Measurements from ENCODE around the gene PRKRIP1.
"Not testable (repeated sequence)": the region's sequence is repeated elsewhere in the genome, so short reads cannot be mapped to it uniquely, and the experiment has no call there.

The PRKRIP1 gene, protein sequence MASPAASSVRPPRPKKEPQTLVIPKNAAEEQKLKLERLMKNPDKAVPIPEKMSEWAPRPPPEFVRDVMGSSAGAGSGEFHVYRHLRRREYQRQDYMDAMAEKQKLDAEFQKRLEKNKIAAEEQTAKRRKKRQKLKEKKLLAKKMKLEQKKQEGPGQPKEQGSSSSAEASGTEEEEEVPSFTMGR

DNA sequence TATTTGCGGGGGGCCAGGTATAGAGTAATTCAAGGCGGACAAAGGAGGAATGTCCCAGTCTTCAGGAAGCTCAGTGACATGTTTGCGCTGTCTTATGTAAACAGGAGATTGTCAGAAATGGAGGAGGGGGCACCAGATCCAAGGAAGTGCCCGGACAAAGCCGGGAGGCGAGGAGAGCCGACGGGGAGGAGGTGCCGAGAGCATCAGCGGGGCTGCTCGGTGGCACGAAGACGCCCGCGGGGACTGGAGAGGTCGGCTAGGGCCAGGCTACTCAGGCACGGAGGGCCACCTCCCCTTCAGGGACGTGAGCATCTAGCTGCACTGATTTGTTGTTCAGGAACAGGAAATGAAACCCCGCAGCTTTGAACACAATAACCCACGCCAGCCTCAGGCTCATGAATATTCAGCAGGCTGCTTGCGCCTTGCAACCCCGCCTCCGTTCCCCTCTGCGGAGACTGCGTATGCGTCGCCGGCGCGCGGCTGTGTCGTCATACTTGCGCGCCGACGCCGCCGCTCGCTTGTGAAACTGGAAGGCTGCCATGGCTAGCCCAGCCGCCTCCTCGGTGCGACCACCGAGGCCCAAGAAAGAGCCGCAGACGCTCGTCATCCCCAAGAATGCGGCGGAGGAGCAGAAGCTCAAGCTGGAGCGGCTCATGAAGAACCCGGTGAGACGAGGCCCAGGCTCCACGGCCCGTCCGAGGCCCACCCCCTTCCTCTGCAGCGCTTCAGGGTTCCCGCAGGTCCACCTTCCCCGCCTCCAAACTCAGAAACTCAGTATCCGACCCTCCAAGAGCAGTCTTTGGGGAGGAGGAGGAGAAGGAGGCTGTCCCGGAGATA lies at the start of gene PRKRIP1:
Gene PRKRIP1 (plus strand): TSS at position 491 of the 837 bp plus-strand sequence. CDS start 49 bp downstream, at position 540.
- peak; percentile 83 for DNase-seq

DNA sequence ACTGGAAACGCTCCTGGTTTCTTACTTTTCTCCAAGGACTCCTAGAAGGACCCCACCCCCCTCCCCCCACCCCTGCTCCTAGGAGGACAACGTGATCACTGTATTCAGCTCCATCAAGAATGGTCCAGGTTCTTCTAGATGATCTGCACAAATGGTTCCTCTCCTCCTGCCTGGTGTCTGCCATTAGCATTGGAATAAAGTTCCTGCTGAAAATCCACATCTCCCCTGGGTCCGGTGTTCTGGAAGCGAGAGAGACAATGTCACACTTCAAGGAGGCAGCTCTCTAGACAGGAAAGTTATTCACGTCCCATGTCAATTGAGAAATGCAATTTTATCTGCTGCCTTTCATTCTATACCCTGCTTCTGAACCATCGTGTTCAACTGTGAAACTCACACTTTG lies 49.2 kb upstream of the PRKRIP1 start:
- DNase-seq: not testable (repeated sequence)

DNA sequence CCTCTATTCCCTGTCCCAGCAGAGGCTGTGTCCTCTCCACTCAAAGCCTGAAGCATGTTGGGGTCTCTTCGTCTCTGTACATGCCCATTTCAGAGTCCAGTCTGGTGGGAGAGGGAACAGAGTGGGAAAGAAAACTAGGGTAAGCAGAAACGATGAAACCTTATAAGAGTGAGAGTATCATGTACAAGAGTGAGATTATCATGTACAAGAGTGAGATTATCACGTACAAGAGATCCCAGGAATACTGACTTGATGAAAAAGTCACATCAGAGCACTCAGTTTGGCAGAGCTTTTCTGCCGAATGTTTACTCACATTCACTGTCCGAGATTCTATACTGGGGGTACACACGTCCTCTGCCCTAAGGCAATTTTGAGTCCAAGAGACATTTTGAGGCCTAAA lies 39.8 kb upstream of the PRKRIP1 start, which contains the start of gene SPDYE6:
Gene SPDYE6 (minus strand): TSS at position 101 of the 400 bp plus-strand sequence. CDS start 421 bp downstream, outside the sequence.
- not testable (repeated sequence) for DNase-seq

DNA sequence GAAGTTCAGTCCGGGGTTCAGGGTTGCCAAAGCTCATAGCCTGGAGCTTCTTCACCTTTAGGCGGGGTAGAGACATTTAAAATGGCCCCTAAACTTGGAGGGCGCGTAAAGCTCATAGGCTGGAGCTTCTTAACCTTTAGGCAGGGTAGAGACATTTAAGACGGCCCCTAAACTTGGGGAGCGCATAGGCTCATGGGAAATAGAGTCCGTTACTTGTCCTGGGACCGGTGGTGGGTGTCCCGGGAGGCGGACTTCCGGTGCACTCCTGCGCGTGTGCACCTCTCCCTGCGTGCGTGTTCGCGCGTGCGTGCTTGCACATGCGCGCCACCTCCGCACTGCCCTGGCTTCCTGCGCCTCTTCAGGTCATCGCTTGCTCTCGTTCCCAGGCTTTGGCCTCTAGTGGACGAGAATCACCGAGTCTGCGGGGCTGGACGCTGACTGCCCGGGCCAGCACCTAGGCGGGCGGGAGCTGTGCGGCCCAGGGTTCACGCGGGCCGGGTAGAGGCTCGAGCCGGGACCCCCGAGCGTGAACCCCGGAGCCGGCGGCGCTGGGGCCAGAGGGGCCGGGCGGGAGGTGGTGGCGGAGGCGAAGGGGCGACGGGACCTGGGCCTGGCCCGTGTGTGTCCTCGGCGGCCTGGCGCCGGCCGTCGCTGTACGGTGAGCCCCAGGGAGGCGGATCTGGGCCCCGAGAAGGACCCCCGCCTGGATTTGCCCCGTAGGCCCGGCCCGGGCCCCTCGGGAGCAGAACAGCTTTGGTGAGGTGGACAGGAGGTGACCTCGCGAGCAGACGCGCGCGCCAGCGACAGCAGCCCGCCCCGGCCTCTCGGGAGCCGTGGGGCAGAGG lies 32.4 kb upstream of the PRKRIP1 start:
- peak; percentile 99 for DNase-seq

DNA sequence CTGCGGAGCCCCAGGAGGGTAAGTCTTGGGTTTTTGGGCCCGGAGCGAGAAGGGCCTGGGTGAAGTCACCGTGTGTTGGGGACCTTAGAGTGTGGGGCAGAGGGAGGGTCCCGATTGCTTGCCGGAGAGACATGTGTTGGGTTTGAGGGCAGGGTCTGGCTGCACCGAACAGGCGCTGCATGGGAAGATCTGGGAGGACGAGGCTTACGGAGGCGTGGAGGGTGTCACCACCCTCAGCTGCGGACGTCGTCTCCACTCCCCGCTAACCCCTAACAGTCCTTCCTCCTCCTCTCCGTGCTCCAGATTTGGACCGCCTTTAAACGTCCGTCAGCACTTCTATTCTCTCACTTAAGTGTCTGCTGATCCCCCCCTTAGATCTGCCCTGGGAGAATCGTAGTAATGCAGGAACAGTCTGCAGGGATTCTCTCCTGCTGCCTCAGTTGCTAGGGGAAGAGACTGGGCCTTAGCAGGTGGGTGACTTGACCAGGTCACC lies 31.7 kb upstream of the PRKRIP1 start:
- DNase-seq: peak; percentile 8

DNA sequence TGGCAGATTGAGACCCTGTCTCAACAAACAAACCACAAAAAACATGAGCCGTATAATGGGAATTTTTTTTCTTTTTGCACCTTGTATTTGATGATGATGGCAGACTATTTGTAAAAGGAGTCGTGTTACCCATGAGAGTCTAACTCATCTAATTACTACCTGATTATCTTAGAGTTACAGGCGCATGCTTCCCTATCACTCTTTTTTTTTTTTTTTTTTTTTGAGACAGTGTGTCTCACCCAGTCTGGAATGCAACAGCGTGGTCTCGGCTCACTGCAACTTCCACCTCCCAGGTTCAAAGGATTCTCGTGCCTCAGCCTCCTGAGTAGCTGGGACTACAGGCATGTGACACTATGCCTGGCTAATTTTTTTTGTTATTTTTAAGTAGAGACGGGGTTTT lies 30.8 kb upstream of the PRKRIP1 start:
- not testable (repeated sequence) for DNase-seq

DNA sequence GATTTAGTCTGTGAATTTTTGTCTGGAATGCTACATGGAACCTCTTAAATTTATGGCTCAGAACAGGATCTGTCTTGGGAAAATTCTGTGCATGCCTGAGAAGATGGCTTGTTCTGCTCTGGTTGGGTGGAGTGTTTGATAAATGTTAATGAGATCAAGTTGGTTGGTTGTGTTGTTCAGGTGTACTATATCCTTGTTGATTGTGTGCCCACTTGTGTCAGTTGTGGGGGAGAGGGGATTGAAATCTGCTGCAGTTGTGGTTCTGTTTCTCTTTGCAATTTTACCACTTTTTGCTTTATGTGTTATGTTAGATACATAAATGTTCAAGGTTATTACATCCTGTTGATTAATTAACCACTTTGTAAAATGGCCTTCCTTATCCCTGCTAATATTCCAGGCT lies 26.1 kb upstream of the PRKRIP1 start:
- not testable (repeated sequence) for DNase-seq

DNA sequence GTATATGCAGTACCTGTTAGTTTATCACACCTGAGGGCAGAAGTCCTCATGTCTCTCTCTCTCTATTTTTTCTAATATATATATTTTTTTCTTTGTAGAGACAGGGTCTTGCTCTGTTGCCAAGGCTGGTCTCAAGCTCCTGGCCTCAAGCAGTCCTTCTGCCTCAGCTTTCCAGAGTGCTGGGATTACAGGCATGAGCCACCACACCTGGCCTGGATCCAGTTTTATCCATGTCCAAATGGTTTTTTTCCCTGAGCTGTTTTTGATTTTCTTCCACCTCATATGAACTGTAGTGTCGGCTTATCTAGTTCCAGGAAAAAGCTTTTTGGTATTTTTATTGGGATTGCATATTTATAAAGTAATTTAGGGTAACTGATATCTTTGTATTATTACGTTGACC lies 23.4 kb upstream of the PRKRIP1 start:
- DNase-seq: not testable (repeated sequence)

DNA sequence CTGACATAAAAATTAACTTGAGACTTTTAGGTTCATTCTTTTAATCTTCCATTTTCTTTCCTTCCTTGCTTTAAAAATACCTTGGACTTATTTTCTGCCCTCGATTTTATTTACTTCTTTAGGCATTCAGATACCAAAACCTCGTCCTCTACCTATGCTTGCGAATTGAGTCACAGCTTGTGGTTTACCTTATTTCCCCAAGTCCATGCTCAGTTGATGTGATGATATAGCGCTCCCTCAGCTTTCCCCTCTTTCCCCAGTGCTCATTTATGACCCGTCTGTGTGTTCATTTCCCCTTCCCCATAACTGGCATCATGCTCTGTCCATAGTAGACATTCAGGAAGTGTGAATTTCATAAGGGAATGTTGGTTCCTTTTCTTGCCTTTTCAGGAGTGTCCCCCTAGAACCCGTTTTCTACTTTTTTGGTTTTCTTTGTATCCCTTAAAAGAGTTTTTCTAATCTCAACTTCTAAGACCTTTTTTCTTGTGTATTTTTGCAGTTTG lies 19.1 kb upstream of the PRKRIP1 start:
- no peak for DNase-seq

DNA sequence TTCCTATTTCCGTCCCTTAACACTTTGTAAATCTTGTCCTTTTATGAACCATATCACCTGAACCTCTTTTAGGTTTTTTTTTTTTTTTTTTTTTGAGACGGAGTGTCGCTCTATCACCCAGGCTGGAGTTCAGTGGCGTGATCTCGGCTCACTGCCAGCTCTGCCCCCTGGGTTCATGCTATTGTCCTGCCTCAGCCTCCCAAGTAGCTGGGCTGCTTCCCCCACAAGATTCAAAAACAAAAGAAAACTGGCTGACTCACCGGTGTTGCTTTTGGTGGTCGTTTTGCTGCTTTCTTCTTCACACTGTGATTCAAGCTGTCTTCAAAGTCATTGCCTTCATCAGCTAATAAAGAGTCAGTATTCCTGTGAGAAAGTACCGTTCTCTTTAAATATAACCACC lies 15.3 kb upstream of the PRKRIP1 start:
- DNase-seq: not testable (repeated sequence)

DNA sequence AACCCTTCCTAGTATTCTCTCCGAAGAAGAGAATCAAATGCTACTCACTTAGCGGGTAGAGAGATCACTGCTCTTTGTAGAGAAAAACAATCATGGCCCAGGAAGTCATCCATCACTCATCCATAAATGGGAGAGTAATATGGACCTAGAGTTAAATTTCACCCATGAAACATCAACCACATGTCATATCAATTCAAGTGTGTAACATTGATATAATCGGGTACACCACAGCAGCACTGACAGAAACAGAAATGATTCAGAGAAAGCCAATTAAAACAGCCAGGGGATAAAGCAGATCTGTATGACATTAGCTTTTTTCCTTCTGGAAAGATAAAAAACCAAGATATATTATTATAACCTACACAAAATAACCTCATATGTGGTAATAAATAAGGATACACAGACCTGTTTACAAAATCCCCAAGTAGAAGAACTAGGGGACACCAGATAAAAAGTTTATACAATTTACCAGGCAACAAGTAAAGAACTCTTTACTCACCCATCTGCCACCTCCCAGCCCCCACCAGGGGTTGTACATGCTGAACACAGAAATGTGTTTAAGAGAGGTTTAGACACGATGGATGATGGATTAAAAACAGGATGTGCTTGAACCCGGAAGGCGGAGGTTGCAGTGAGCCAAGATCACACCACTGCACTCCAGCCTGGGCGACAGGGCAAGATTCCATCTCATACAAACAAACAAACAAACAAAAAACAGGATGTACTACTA lies 14.3 kb upstream of the PRKRIP1 start:
- DNase-seq: not testable (repeated sequence)

DNA sequence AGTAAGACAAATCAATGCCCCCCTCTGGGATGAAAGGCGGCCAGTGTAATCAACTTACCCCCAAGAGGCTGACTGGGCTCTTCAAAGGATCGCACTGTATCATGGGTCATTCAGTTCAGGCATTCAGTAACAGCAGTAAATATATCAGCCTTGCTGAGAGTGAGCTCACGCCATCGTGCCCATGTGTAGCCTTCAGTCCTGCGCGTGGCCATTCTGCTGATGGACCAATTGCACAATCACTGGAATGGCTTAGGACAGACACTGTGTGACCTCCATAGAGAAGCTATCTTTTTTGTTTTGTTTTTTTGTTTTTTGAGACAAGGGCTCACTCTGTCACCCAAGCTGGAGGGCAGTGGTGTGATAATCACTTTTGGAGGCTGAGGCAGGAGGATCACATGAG lies 9.1 kb upstream of the PRKRIP1 start:
- DNase-seq: no peak

DNA sequence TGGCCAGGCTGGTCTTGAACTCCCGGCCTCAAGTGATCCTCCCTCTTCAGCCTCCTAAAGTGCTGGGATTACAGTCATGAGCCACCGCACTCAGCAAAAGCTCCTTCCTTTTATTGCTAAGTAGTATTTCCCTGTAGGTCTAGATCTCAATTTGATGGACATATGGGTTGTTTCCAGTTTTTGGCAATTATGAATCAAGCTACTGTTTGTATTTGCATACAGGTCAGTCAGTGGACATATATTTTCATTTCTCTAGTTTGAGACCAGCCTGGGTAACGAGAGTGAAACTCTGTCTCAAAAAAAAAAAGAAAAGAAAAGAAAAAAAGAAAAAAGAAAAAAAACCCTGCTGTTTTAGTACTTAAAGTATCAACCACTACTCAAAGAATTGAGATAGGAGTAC lies 6.4 kb upstream of the PRKRIP1 start:
- DNase-seq: no peak

DNA sequence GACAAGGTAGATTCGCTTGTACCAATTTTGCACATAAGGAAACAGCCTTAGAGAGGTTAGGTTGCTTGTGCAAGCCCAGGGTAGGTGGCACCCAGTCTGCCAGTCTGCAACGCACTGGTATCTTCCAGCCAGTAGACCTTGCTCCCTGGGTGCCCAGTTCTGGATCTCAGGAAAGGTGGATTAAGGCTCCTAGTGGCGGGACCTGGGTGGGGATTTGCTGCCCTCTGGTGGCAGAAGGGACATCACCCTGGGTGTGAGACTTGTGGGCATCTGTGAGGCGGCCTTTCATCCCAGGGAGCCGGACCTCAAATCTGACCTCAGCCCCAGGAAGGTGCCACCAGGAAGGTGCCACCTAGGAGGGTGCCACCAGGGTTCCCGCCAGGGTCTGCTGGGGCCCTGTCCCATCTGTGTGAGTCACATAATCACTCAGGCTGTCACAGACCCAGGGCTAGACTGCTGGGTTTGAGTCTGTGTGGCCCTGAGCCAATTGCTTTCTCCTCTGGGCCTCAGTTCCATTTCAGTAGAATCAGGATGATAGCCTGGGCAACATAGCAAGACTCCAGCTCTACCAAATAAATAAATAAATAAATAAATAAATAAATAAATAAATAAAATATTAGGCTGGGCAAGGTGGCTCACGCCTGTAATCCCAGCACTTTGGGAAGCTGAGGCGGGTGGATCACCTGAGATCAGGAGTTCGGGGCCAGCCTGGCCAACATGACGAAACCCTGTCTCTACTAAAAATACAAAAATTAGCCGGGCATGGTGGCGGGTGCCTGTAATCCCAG lies 5.3 kb upstream of the PRKRIP1 start:
- peak; percentile 78 for DNase-seq

DNA sequence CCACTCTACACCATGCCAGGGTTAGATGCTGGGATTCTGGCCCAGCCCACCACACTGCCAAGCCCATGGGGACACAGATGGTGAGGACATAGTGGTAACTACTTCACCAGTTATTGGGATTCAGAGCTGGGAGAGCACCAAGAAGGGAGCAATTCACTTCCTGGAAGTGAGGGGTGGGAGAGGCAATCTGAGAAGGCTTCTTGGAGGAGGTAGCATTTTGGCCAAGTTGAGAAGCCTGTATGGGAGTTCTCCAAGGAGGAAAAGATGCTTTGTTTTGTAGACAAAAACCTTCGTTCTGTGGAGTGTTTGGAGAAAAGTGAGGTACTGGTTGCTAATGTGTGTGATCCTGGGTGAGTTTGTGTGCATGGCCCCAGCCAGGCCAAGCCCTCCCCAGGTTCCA lies 3.8 kb upstream of the PRKRIP1 start:
- no peak for DNase-seq

DNA sequence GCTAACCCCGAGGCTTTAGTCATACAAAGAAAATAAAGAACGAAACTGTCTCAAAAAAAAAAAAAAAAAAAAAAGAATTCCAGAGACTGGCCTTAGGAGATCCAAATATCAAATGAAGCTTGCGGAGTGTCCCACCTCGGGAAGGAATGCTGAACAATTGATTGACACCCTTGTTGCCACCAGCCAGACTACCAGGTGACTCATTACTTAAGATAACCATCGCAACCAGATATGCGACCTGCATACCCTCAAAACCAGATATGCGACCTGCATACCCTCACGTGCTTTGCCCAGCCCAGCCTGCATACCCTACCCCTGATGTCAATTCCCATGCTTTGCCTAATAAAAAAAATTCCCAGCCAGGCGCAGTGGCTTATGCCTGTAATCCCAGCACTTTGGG lies 2.7 kb upstream of the PRKRIP1 start:
- DNase-seq: no peak

DNA sequence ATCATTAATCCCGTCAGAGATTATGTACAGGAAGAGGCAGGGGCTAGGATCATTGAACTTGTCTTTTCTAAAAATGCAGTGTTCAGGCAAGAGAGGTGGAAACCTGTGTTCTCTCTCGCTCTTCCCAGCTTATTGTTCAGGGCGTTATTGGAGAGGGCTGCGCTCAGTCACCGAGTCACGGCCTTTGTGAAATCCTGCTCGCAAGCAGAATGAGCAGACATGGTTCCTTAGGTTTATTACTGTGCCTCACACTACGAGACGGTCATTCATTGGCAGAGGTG lies 631 bp upstream of the PRKRIP1 start:
- no peak for DNase-seq

DNA sequence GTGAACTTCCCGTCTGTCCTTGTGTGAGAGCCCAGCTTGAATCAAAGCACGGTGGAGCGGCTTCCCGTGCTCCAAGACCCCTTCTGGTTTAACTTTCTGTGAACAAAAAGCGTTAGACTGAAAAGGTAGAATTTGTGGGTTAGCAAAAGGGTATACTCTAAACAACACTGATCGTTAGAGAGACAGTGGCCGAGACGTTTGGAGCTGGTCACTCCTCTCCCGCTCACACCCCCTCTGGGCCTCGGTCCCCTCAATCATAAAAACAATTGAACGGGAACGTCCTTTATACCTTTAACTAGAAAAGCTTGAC lies 502 bp downstream of the PRKRIP1 start:
- no peak for DNase-seq

DNA sequence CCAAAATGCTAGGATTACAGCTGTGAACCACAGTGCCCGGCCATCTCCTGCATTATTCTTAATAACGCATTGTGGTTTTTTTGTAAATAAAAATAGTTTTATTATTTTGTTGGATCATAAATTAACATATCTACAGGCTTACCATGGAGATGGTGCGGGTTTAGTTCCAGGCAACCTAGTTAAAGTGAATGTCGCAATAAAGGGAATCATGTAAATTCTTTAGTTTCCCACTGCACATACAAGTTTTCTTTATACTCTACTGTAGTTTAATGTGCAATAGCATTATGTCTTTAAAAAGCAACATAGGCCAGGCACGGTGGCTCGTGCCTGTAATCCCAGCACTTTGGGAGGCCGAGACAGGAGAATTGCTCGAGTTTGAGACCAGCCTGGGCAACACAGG lies 2.4 kb downstream of the PRKRIP1 start:
- no peak for DNase-seq

DNA sequence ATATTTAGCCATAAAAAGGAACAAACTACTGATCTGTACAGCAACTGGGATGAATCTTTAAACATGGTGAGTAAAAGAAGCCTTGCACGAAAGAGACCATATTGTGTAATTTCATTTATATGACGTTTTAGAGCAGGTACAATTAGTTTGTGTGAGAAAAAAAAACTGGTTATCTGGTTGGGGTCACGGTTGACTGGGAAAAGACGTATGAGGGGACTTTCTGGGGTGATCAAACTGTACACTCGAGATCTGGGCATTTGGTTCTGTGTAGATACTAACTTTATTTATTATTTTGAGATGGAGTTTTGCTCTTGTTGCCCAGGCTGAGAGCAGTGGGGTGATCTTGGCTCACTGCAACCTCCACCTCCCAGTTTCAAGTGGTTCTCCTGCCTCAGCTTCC lies 4.2 kb downstream of the PRKRIP1 start:
- DNase-seq: no peak

DNA sequence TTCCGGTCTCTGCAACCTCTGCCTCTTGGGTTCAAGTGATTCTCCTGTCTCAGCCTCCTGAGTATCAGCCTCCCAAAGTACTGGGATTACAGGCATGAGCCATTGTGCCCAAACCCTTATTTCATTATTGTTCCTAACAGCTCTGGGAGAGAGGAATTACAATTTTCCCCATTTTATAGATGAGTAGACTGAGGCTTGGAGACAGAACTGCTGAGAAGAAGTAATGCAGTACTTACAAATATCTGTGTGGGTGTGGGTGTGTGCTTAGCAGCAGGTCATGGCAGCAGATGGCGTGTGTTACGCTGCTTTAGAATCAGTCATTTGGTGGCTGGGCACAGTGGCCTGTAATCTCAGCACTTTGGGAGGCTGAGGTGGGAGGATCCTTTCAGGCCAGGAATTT lies 7.4 kb downstream of the PRKRIP1 start:
- DNase-seq: no peak

All from hematopoietic multipotent progenitor cell treated with erythropoietin and hydrocortisone succinate and interleukin-3 and kit ligand, for 8 days (in vitro differentiated cells).